GM12873 (cell line): ENCODE data around the gene CDC42EP4.

Experiments used
- CTCF ChIP-seq: IDR thresholded peaks from 2 replicates; pipeline ENCODE4 v1.5.1; 2012; ENCODE audit warnings: low read depth, mild to moderate bottlenecking, moderate library complexity, low read length, control low read depth; ENCODE audit not compliant: insufficient read depth; ENCODE audit errors: missing control alignments

CDC42EP4 gene

GRCh38 chr17:73324711-73325526, 13.1 kb upstream of the CDC42EP4 start:
- no peak for TF ChIP-seq CTCF

- no peak for TF ChIP-seq CTCF
Measured at GRCh38 chr17:73324160-73324475, 12.3 kb upstream of the CDC42EP4 start.

GRCh38 chr17:73323409-73324159, 11.8 kb upstream of the CDC42EP4 start:
- TF ChIP-seq CTCF: no peak

- no peak for TF ChIP-seq CTCF
Measured at GRCh38 chr17:73320601-73321264, 8.9 kb upstream of the CDC42EP4 start.

GRCh38 chr17:73319766-73320165, 8.0 kb upstream of the CDC42EP4 start:
- no peak for TF ChIP-seq CTCF

GRCh38 chr17:73318836-73319235, 7.0 kb upstream of the CDC42EP4 start:
- TF ChIP-seq CTCF: no peak

GRCh38 chr17:73318427-73318813, 6.6 kb upstream of the CDC42EP4 start:
- no peak for TF ChIP-seq CTCF
